Measurements from ENCODE around the gene SLC38A7.

- TF ChIP-seq POLR2A (IDR thresholded peaks at IDR 0.05) (no peak), CTCF (IDR thresholded peaks at IDR 0.05) (peak in 4 of 6 experiments; percentile 17 to 60 (median 56))
Measured at GRCh38 chr16:58678716-58679115, 5.9 kb downstream of the SLC38A7 start.

All from thyroid gland (tissue), 4 donors.